ENCODE results near the gene GATA2. TPM values are rescaled to one million over a fixed set of nuclear protein-coding genes. Genes with fewer than 3 reads are reported as not detected.

GATA2 gene
- total and polyA plus RNA-seq, 2 of the 13 experiments (the other 11 are each of a cell fraction or from before 2014, with no cell fraction given), result 3.5 to 6.2 TPM

GRCh38 chr3:128489927-128490649, 2.9 kb downstream of the GATA2 start (continued):
- TF ChIP-seq ZNF318 (CRISPR knock-in tag; IDR thresholded peaks at IDR 0.05) (0 out of 2 replicates have a peak, but pooled peaks have one; percentile 7), THAP8 (CRISPR knock-in tag; IDR thresholded peaks at IDR 0.05; ENCODE audit: borderline replicate concordance) (0 out of 2 replicates have a peak, but pooled peaks have one; percentile 52), MBD4 (IDR thresholded peaks at IDR 0.05; ENCODE audit: borderline replicate concordance, low read length) (no peak), SOX5 (CRISPR knock-in tag; IDR thresholded peaks at IDR 0.05; ENCODE audit: borderline replicate concordance) (no peak), MED13 (CRISPR knock-in tag; IDR thresholded peaks at IDR 0.05) (0 out of 2 replicates have a peak, but pooled peaks have one; percentile 22), ZNF605 (CRISPR knock-in tag; IDR thresholded peaks at IDR 0.05) (peak; percentile 41; the same call in 1 of the 2 replicates), GPBP1L1 (CRISPR knock-in tag; IDR thresholded peaks at IDR 0.05) (no peak), PCBP1 (IDR thresholded peaks at IDR 0.05; ENCODE audit: borderline replicate concordance, low read depth, low read length) (peak; percentile 63; the same call in 1 of the 2 replicates), MTA3 (CRISPR knock-in tag; IDR thresholded peaks at IDR 0.05) (no peak), ZNF160 (CRISPR knock-in tag; IDR thresholded peaks at IDR 0.05) (no peak), ZSCAN25 (CRISPR knock-in tag; IDR thresholded peaks at IDR 0.05) (no peak), FOXO4 (CRISPR knock-in tag; conservative IDR thresholded peaks at IDR 0.05) (no peak), NFATC3 (CRISPR knock-in tag; IDR thresholded peaks at IDR 0.05) (no peak), ZMYM4 (CRISPR knock-in tag; IDR thresholded peaks at IDR 0.05) (no peak), CHCHD3 (CRISPR knock-in tag; IDR thresholded peaks at IDR 0.05) (no peak), ZNF790 (CRISPR knock-in tag; IDR thresholded peaks at IDR 0.05; ENCODE audit: borderline replicate concordance) (no peak)
